Mucosa of gallbladder (tissue), 1 donor: ENCODE data around the gene ADGRA3. TPM values are rescaled to one million over a fixed set of nuclear protein-coding genes. Genes with fewer than 3 reads are reported as not detected.
"Not testable (repeated sequence)": the region's sequence is repeated elsewhere in the genome, so short reads cannot be mapped to it uniquely, and the experiment has no call there.

Experiments used
- DNase-seq: peaks from one replicate; pipeline ENCODE4 v3.0.0-alpha.2; 2020; ENCODE audit warnings: low spot score
- total RNA-seq: library from RNA; stranded (reverse); gene quantifications from one replicate; pipeline ENCODE4 v1.2.1, GENCODE V29; 2021
- donor health status: DM: no; HTN: no; CAD: no.

The ADGRA3 gene
- total RNA-seq, 1 donor from 2014 or later, result 26.2 TPM

GRCh38 chr4:22478426-22478825, 37.4 kb downstream of the ADGRA3 start:
- no peak for DNase-seq

- no peak for DNase-seq
Observed at GRCh38 chr4:22477813-22478182, 38.1 kb downstream of the ADGRA3 start.

GRCh38 chr4:22477136-22477812, 38.6 kb downstream of the ADGRA3 start:
- DNase-seq, result no peak

- DNase-seq, result no peak
Observed at GRCh38 chr4:22476011-22476410, 39.9 kb downstream of the ADGRA3 start.

GRCh38 chr4:22475311-22475646, 40.6 kb downstream of the ADGRA3 start:
- DNase-seq, result not testable (repeated sequence)

GRCh38 chr4:22474636-22475310, 41.1 kb downstream of the ADGRA3 start:
- no peak for DNase-seq

GRCh38 chr4:22473268-22473667, 42.6 kb downstream of the ADGRA3 start:
- DNase-seq, result no peak

- no peak for DNase-seq
Observed at GRCh38 chr4:22471999-22472461, 43.8 kb downstream of the ADGRA3 start.

GRCh38 chr4:22471419-22471818, 44.4 kb downstream of the ADGRA3 start:
- no peak for DNase-seq

GRCh38 chr4:22466581-22466980, 49.3 kb downstream of the ADGRA3 start:
- no peak for DNase-seq

- DNase-seq, result no peak
Observed at GRCh38 chr4:22465996-22466395, 49.9 kb downstream of the ADGRA3 start.

- DNase-seq, result no peak
Observed at GRCh38 chr4:22465349-22465748, 50.5 kb downstream of the ADGRA3 start.

- DNase-seq, result no peak
Observed at GRCh38 chr4:22463179-22463578, 52.7 kb downstream of the ADGRA3 start.

- no peak for DNase-seq
Observed at GRCh38 chr4:22462688-22463087, 53.2 kb downstream of the ADGRA3 start.

GRCh38 chr4:22460266-22460665, 55.6 kb downstream of the ADGRA3 start:
- no peak for DNase-seq

- DNase-seq, result no peak
Observed at GRCh38 chr4:22458098-22458497, 57.8 kb downstream of the ADGRA3 start.

- DNase-seq, result no peak
Observed at GRCh38 chr4:22457348-22457747, 58.5 kb downstream of the ADGRA3 start.

GRCh38 chr4:22456291-22456690, 59.6 kb downstream of the ADGRA3 start:
- no peak for DNase-seq

- no peak for DNase-seq
Observed at GRCh38 chr4:22454955-22455354, 60.9 kb downstream of the ADGRA3 start.

- no peak for DNase-seq
Observed at GRCh38 chr4:22454216-22454838, 61.5 kb downstream of the ADGRA3 start.

GRCh38 chr4:22444813-22445212, 71.1 kb downstream of the ADGRA3 start:
- DNase-seq, result no peak

GRCh38 chr4:22442956-22443355, 72.9 kb downstream of the ADGRA3 start:
- DNase-seq, result no peak

GRCh38 chr4:22440999-22441398, 74.9 kb downstream of the ADGRA3 start:
- DNase-seq, result no peak
